ENCODE results near the gene ZNF24.

Gene ZNF24

DNA sequence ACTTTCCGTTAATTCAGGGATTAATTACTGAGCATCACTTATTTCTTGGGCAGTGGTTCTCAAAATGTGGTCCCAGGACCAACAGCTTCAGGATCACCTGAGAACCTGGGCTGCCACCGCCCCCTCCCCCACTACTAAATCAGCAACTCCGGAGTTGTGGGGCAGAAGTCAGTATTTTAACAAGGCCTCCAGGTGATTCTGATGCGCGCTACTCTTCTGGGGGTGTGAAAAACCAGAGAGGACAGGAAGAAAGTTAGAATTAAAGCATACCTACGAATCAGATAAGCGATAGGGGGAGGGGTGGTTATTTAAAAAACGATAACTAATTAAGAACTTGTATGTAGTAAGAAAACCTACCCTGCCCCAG lies 54.5 kb downstream of the ZNF24 start:
- DNase-seq = no peak

DNA sequence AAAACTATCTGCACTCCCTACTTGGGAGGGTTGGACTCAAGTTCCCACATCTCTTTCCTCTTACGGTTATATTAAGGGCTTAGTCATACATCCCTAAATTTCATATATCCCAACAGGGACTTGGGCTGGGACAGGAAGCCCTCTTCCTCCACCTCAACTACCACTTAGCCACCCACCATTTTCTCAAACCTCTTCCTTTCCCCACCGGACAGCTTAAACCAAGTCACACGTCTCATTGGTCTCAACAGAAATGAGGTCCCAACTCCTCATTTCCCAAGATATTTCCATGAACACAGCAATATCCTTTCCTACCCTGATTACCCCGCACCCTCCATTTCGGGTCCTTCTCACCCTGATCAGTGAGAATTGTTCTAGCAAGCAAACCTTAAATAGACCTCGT lies 54.9 kb downstream of the ZNF24 start:
- no peak for DNase-seq

DNA sequence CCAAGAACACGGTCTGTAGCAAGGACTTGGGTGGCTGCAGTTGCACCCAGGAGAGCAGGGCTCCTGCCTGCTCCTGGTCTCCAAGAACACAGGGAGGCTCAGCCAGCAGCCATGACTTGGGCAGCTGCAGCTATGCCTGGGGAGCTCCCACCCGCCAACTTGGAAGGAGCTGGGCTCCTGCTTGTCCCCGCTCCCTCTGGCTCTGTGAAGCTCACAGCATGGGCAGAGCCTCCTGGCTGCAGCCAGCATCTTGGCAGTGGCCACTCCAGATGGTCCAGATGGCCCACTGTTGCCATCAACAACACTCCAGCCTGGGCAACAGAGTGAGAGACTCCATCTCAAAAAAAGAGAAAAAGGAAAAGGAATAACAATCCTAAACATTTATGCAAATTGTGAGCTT lies 59.4 kb downstream of the ZNF24 start:
- no peak for DNase-seq

DNA sequence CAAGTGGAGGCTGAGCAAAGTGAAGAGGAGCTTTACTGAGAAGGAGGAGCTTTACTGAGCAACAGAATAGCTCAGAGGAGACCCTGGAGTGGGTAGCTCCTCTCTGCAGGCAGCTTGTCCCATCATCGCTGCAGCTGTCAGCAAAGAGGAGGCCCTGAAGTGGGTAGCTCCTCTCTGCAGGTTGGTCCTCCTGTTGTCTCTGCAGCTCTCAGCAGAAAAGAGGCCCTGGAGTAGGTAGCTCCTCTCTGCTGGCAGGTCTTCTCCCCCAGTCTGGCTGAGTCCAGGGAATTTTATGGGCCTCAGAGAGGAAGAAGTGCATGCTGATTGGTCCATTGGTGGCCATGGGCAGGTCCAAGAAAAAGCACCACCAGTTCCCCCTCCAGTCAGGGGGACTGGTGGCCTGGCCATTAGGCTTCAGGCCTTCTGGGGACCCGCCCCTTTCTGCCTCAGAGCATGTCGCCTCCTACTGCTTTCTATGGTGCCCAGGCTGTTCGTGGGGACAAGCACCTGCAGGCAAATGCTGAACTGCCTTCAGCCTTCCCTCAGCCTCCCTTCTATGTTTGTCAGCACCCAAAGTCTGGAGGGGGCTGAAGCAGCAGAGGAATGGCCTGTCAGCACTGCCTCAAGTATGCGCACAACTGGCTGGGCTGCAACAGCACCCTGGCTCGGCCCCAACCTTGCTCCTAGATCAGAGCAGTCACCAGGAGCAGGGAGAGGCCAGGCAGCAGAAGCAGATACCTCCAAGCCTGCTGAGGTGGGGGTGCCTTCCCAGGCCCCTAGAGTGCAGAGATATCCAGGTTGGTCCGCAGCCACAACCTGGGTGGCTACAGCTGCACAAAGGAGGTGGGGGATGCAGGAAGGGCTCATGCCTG lies 60.1 kb downstream of the ZNF24 start:
- no peak for DNase-seq

DNA sequence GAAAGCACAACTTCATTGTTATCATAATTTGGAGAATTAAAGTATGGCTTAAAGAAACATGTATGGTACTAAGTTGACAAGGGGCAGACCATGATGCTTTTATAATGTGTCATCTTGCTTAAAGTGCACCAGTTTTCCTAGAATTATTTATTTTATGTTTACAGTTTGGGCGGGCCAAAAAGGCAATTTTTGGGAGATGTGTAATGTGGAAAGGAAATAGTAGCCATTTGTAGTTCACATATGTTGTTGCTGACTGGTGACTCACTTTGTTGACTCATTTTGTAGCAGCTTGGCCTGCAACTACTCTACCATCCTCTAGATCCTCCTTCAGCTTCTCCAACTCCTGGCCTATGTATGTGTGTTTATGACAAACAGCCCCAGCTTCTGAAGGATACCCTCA lies 61.9 kb downstream of the ZNF24 start:
- no peak for DNase-seq
